IMR-90 (cell line): ENCODE data around the gene TXNL4A. TPM values are rescaled to one million over a fixed set of nuclear protein-coding genes. Genes with fewer than 3 reads are reported as not detected.

Source experiments
- ATAC-seq: fragments of 200-7000 bp; cut with Tn5 transposase; 2 replicates; pipeline ENCODE4 v1.9.1; 2020; ENCODE audit warnings: low read depth, mild to moderate bottlenecking, moderate library complexity
- BruUV-seq: library from RNA; stranded (reverse); fragments of 400-500 nt; replicated peaks from 2 replicates; lab custom pipeline; 2021; lab: Mats Ljungman, UMichigan
- CTCF ChIA-PET: fragments of 300-600 bp; formaldehyde crosslinking; extraction: SDS; loops from one replicate; lab custom pipeline; 2021; ENCODE audit warnings: antibody characterized with exemption; lab: Yijun Ruan, JAX
- POLR2A ChIA-PET: fragments of 300-600 bp; sonication (Branson Sonifier 250); formaldehyde crosslinking; loops from one replicate; lab custom pipeline; 2022; ENCODE audit warnings: antibody characterized with exemption; ENCODE audit not compliant: unreplicated experiment; lab: Charles Lee
- DNase-seq: peaks from one replicate; pipeline ENCODE4 v3.0.0; 2013
- H2AFZ ChIP-seq: replicated peaks from 2 replicates; pipeline ENCODE3; 2013; ENCODE audit warnings: low read length, mild to moderate bottlenecking; ENCODE audit not compliant: poor library complexity
- H2AK5ac ChIP-seq: 2 replicates; pipeline ENCODE4 v1.6.1; 2013; ENCODE audit warnings: low read depth, low read length, inconsistent platforms
- H2AK9ac ChIP-seq: replicated peaks from 2 replicates; pipeline ENCODE3; 2013; ENCODE audit warnings: mild to moderate bottlenecking, low read depth, low read length, moderate library complexity; ENCODE audit not compliant: poor library complexity
- H2BK120ac ChIP-seq: 2 replicates; pipeline ENCODE4 v1.6.1; 2013; ENCODE audit warnings: low read depth, low read length, inconsistent platforms
- H2BK15ac ChIP-seq: 3 replicates; pipeline ENCODE4 v1.6.1; 2013; ENCODE audit warnings: low read depth, low read length, inconsistent platforms
- H2BK20ac ChIP-seq: 2 replicates; pipeline ENCODE4 v1.6.1; 2013; ENCODE audit warnings: low read depth, mild to moderate bottlenecking, inconsistent platforms, low read length, moderate library complexity
- H2BK5ac ChIP-seq: 2 replicates; pipeline ENCODE4 v1.6.1; 2013; ENCODE audit warnings: mild to moderate bottlenecking, low read depth, low read length, inconsistent platforms; ENCODE audit not compliant: poor library complexity, severe bottlenecking
- H3K14ac ChIP-seq: replicated peaks from 2 replicates; pipeline ENCODE4 v1.6.1; 2013; ENCODE audit warnings: low read depth, low read length, inconsistent platforms
- H3K18ac ChIP-seq: 2 replicates; pipeline ENCODE4 v1.6.1; 2013; ENCODE audit warnings: low read depth, low read length, control low read depth
- H3K23ac ChIP-seq: 2 replicates; pipeline ENCODE4 v1.6.1; 2013; ENCODE audit warnings: low read depth, low read length, inconsistent platforms
- H3K27ac ChIP-seq: 2 replicates; pipeline ENCODE4 v1.5.1; 2013; ENCODE audit warnings: mild to moderate bottlenecking, control low read depth, low read length; ENCODE audit not compliant: insufficient read depth
- H3K27me3 ChIP-seq: 2 replicates; pipeline ENCODE4 v1.6.1; 2013; ENCODE audit warnings: low read length; ENCODE audit not compliant: control insufficient read depth, insufficient read depth
- H3K36me3 ChIP-seq: 2 replicates; pipeline ENCODE4 v1.6.1; 2013; ENCODE audit warnings: low read length, mixed read lengths; ENCODE audit not compliant: control insufficient read depth, insufficient read depth
- H3K4ac ChIP-seq: 2 replicates; pipeline ENCODE4 v1.6.1; 2013; ENCODE audit warnings: low read depth, low read length, inconsistent platforms
- H3K4me1 ChIP-seq: 2 replicates; pipeline ENCODE4 v1.6.1; 2013; ENCODE audit warnings: low read length, mixed read lengths; ENCODE audit not compliant: control insufficient read depth, insufficient read depth
- H3K4me2 ChIP-seq: 2 replicates; pipeline ENCODE4 v1.6.1; 2013; ENCODE audit warnings: low read depth, mild to moderate bottlenecking, control low read depth, low read length, moderate library complexity
- H3K4me3 ChIP-seq: 2 replicates; pipeline ENCODE4 v1.5.1; 2013; ENCODE audit warnings: low read depth, mild to moderate bottlenecking, control low read depth, low read length, moderate library complexity; ENCODE audit not compliant: insufficient read depth
- H3K56ac ChIP-seq: 2 replicates; pipeline ENCODE4 v1.6.1; 2013; ENCODE audit warnings: low read length, inconsistent platforms; ENCODE audit not compliant: insufficient read depth; ENCODE audit errors: extremely low read depth
- H3K79me1 ChIP-seq, 2 experiments: 2 replicates each; pipeline ENCODE4 v1.6.1; 2013; ENCODE audit warnings: low read length in 2 of 2, inconsistent platforms in 1 of 2, low read depth in 1 of 2
- H3K9ac ChIP-seq: 2 replicates; pipeline ENCODE4 v1.6.1; 2013; ENCODE audit warnings: low read depth, low read length, control low read depth
- H3K9me1 ChIP-seq: 2 replicates; pipeline ENCODE4 v1.6.1; 2013; ENCODE audit warnings: low read length, inconsistent platforms; ENCODE audit not compliant: insufficient read depth
- H3K9me3 ChIP-seq: 2 replicates; pipeline ENCODE4 v1.6.1; 2013; ENCODE audit warnings: low read length; ENCODE audit not compliant: control insufficient read depth, insufficient read depth
- H4K20me1 ChIP-seq: 2 replicates; pipeline ENCODE4 v1.6.1; 2013; ENCODE audit warnings: low read length, inconsistent platforms; ENCODE audit not compliant: insufficient read depth
- H4K5ac ChIP-seq: 2 replicates; pipeline ENCODE4 v1.6.1; 2013; ENCODE audit warnings: mild to moderate bottlenecking, low read depth, low read length, control low read depth
- H4K8ac ChIP-seq, 2 experiments: 2 replicates each; pipeline ENCODE4 v1.6.1; 2013; ENCODE audit warnings: low read depth in 2 of 2, low read length in 2 of 2, control low read depth in 1 of 2, inconsistent platforms in 1 of 2
- H4K91ac ChIP-seq: 2 replicates; pipeline ENCODE4 v1.6.1; 2013; ENCODE audit warnings: low read depth, low read length, inconsistent platforms; ENCODE audit not compliant: insufficient read depth
- CHD1 ChIP-seq: IDR thresholded peaks from 2 replicates; pipeline ENCODE4 v1.6.1; 2012; ENCODE audit warnings: low read depth, low read length, improper control_type of control experiment
- MAFK ChIP-seq: IDR thresholded peaks from 2 replicates; pipeline ENCODE4 v1.6.1; 2012; ENCODE audit warnings: low read depth, low read length, improper control_type of control experiment
- RAD21 ChIP-seq: IDR thresholded peaks from 2 replicates; pipeline ENCODE4 v1.6.1; 2012; ENCODE audit warnings: low read length, improper control_type of control experiment
- WGBS, 2 experiments: methylation state at CpG; one replicate each; pipeline versions ENCODE4 v1.1.5 to v1.1.7; 2013; ENCODE audit warnings: missing lambda C conversion rate in 2 of 2; ENCODE audit not compliant: insufficient read length in 1 of 2; ENCODE audit errors: extremely low coverage in 2 of 2; 5-methylcytosine and 5-hydroxymethylcytosine counted together
- dilution Hi-C: fragments of 300-500 bp; cut with HindIII; formaldehyde crosslinking; loops from one replicate; pipeline ENCODE4 v1.14.3; 2018; ENCODE audit warnings: low sequenced_read_pairs; ENCODE audit not compliant: unreplicated experiment
- in situ Hi-C: fragments of 300-500 bp; cut with MboI; formaldehyde crosslinking; loops from 3 replicates; pipeline ENCODE4 v1.14.3; 2019; ENCODE audit warnings: low sequenced_read_pairs, inconsistent platforms, mixed read lengths
- intact Hi-C: fragments of 100-400 bp; cut with micrococcal nuclease; formaldehyde crosslinking; loops from 2 replicates; pipeline ENCODE4 v1.10.0; 2022
- polyA plus RNA-seq, 3 experiments: library from polyadenylated mRNA; depleted of rRNA; stranded (reverse); fragments of >200 nt; gene quantifications; 2 replicates each; pipeline ENCODE4 v1.2.3, GENCODE V29; 2012; ENCODE audit warnings: low replicate concordance in 1 of 3
- total RNA-seq: library from RNA; depleted of rRNA; stranded (reverse); fragments of >200 nt; gene quantifications from 2 replicates; pipeline ENCODE4 v1.2.3, GENCODE V29; 2012

TXNL4A gene
- total and polyA plus RNA-seq, 2 of the 4 experiments (the other 2 are of a cell fraction) = 38.7 to 103 TPM

- no peak overlapping the region for H4K8ac ChIP-seq
- H3K27ac ChIP-seq = no peak overlapping the region; the same call in 1 of the 2 replicates
- no peak overlapping the region for H2BK5ac ChIP-seq
- no peak overlapping the region for H3K4me2 ChIP-seq
- POLR2A ChIA-PET = no interaction called here
- no peak overlapping the region for H2AK5ac ChIP-seq
- DNase-seq (no peak), ATAC-seq (no peak)
- H2BK120ac ChIP-seq = no peak overlapping the region
- no peak overlapping the region for H2AK9ac ChIP-seq
- no peak for TF ChIP-seq CHD1
- no peak for TF ChIP-seq RAD21
- no peak for TF ChIP-seq MAFK
- no peak overlapping the region for H3K4ac ChIP-seq
- H3K18ac ChIP-seq = no peak overlapping the region
- BruUV-seq = no TSS peak
- H3K23ac ChIP-seq = no peak overlapping the region
- no peaks in the 10 kb centered on the region for H3K27me3 ChIP-seq
- H2BK15ac ChIP-seq = no peak overlapping the region
- H3K9me1 ChIP-seq = peaks cover 22% of the 10 kb centered on the region
- dilution Hi-C loops (no loop called here), in situ Hi-C loops (no loop called here), intact Hi-C loops (no loop called here)
- peaks cover 24% of the 10 kb centered on the region for H3K36me3 ChIP-seq
- H4K91ac ChIP-seq = no peak overlapping the region
- CTCF ChIA-PET = no interaction called here
- H4K5ac ChIP-seq = no peak overlapping the region
- peaks cover 81% of the 10 kb centered on the region for H4K20me1 ChIP-seq
- no peak overlapping the region for H2BK20ac ChIP-seq
- no peak overlapping the region for H3K4me3 ChIP-seq
- H3K14ac ChIP-seq = no peak overlapping the region
- H3K56ac ChIP-seq = no peak overlapping the region
- no peaks in the 10 kb centered on the region for H3K9me3 ChIP-seq
- H3K79me1 ChIP-seq = peaks cover 28 to 75% of the 10 kb centered on the region in 2 experiments
- no peak overlapping the region for H2AFZ ChIP-seq
- H3K4me1 ChIP-seq = peaks cover 10% of the 10 kb centered on the region
- WGBS, 2 experiments = 100% methylated on average over 2 of the region's 5 CpGs; no CpG with 5 or more reads in 1 of the 2 experiments
- H3K9ac ChIP-seq = no peak overlapping the region
Measured at GRCh38 chr18:79979843-79980242, 8.5 kb downstream of the TXNL4A start.
